Hepatocyte (in vitro differentiated cells): ENCODE measurements around the gene NCOA3.

Experiments used
- CTCF ChIP-seq: fragments of 200-600 bp; sonication (generic); IDR thresholded peaks from 2 replicates; pipeline ENCODE4 v1.5.1; 2016; ENCODE audit warnings: antibody characterized with exemption, mild to moderate bottlenecking; ENCODE audit not compliant: poor library complexity
- EZH2 ChIP-seq: fragments of 200-600 bp; sonication (generic); IDR thresholded peaks from 2 replicates; pipeline ENCODE4 v1.6.1; 2016; ENCODE audit warnings: antibody characterized with exemption, mild to moderate bottlenecking, borderline replicate concordance
- EZH2phosphoT487 ChIP-seq: fragments of 200-600 bp; sonication (generic); IDR thresholded peaks from one replicate; pipeline ENCODE4 v1.6.1; 2018; ENCODE audit warnings: antibody characterized with exemption, mild to moderate bottlenecking, low read depth, moderate library complexity; ENCODE audit not compliant: unreplicated experiment, severe bottlenecking

GRCh38 chr20:47545499-47545898 lies 43.8 kb downstream of the NCOA3 start:
- TF ChIP-seq CTCF (no peak), EZH2 (no peak), EZH2phosphoT487 (no peak)
